Left renal pelvis (tissue), 4 donors: Measurements from ENCODE around the gene AOC1. TPM values are rescaled to one million over a fixed set of nuclear protein-coding genes. Genes with fewer than 3 reads are reported as not detected.

Experiments used
- DNase-seq, 4 donors: peaks; one replicate each; pipeline ENCODE4 v3.0.0-alpha.2; 2013; ENCODE audit warnings: low read depth in 4 of 4, low spot score in 3 of 4
- polyA plus RNA-seq, 4 donors: library from polyadenylated mRNA; unstranded; fragments of 120-200 nt; gene quantifications; one replicate each; pipeline ENCODE4 v1.2.1, GENCODE V29; 2013; ENCODE audit not compliant: insufficient read length in 4 of 4

AOC1 gene
- polyA plus RNA-seq, 4 donors: 1.0 to 121 (median 49.9) TPM

- DNase-seq: no peak
Observed at GRCh38 chr7:150830937-150831336, 21.4 kb upstream of the AOC1 start.

- no peak for DNase-seq
Observed at GRCh38 chr7:150831851-150832250, 20.5 kb upstream of the AOC1 start.

DNA sequence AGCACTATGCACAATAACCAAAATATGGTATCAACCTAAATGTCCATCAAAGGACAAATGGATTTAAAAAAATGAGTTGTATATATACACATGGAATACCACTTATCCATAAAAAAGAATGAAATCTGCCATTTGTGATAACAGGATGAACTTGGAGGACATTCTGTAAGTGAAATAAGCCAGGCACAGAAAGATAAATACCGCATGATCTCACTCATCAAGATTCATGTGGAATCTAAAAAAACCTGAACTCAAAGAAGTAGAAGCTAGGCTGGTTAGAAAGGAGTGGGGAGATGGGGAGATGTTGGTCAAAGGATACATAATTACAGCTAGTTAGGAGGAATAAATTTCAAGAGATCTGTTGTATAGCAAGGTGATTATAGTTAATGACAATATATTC is 17.3 kb upstream of the AOC1 start:
- DNase-seq: no peak

- no peak for DNase-seq
Observed at GRCh38 chr7:150835702-150836280, 16.5 kb upstream of the AOC1 start.

DNA sequence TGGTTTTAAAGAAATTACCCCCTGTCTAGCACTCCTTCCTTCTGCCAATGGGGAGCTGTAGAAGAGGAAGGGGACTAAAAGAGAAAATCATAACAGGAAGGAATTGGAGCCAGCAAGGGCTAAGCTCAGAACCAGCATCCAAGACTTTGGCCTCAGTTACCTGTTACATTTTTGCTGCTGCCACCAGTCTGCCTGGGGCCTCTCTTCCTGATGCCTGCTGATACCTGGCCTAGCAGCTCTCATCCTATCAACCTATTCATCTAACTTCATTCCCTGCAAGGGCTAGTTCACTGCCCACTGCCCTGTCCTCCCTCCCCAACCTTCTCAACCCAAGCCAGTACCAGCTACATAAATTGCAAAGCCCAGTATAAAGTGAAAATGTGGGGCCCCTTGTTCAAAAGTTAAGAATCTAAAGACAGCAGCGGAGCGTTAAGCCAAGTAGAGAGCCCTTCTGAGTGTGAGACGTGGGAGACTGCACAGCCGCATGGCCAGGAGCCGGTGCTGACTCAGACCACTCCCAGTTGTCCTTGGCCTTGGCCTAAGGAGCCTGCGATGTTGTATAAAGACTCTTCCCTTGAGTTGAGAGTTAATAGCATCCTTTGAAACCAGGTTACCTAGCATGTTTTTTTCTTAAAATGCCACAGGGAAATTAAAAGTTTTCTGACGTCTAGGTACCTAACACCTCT is 13.2 kb upstream of the AOC1 start:
- no peak for DNase-seq

DNA sequence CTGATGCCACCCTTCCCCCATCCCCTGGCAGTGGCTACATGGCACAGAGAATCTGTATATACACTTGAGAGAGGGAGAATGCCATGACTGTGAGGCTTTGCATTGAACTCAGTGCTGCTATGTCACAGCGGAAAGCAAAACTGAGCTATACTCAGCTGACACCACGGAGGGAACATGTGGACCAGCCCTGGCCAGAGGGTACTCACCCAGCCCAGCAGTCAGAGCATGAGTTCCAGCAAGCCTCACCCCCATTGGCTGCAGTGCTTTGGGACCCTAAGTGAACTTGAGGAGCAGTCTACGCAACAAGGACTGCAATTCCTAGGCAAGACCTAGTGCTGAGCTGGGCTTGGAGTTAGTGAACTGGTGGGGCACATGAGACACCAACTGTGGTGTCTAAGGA is 10.3 kb upstream of the AOC1 start:
- DNase-seq: no peak

GRCh38 chr7:150842716-150843115 is 9.6 kb upstream of the AOC1 start:
- no peak for DNase-seq

GRCh38 chr7:150845421-150845861 is 6.9 kb upstream of the AOC1 start:
- no peak for DNase-seq

DNA sequence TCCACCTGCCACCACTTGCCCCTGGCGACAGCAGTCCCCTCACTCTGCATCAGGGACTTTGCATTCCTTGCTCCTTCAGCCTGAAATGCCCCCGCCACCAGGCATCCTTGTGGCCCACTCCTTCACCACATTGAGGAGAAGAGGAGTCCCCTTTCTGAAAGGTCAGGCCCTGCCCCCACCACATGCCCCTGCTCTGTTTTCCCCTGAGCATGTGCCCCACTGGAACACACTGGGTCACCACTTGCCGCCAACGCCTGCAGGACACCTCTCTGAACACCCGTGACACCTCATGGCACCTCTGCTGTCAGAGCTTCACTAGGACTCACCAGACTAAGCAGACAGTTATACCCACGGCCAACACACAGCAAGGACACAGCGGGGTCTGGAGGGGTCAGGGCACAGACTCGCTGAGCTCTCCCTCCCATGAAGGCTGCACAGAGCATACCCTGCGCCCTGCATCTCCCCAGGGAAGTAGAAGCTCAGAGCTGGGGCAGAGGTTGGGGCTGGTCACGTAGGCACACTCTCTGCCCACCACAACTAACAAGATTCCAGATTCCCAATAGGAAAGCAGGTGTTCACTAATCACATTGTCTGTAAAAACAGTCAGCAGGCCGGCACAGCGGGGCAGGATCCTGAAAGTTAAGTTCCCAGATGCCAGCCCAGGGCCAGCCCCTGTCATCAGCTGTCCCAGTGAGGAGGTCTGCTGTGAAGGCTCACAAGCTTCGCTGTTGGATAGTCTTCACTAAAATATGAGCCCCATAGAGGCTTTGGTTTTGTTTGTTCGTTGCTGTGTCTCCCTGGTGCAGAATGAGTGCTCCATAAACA is 5.8 kb upstream of the AOC1 start:
- DNase-seq: no peak

GRCh38 chr7:150847536-150847935 is 4.8 kb upstream of the AOC1 start:
- DNase-seq: no peak

- DNase-seq: no peak
Observed at GRCh38 chr7:150848111-150848510, 4.2 kb upstream of the AOC1 start.

- DNase-seq: no peak
Observed at GRCh38 chr7:150848561-150849115, 3.7 kb upstream of the AOC1 start.

- DNase-seq: no peak
Observed at GRCh38 chr7:150849204-150849775, 3.0 kb upstream of the AOC1 start.

DNA sequence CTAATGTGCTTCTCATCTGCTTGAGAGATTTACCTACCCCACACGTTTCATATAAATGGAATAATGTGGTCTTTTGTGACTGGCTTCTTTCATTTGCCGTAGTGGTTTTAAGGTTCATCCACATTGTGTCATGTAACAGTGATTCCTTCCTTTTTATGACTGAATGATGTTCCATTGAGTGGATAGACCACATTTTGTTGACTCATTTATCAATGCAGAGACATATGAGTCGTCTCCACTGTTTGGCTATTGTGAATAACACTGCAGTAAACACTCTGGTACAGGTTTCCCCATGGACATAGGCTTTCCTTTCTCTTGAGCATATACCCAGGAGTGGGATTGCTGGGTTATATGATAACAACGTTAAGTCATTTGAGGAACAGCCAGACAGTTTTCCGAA is 2.0 kb upstream of the AOC1 start:
- DNase-seq: no peak

GRCh38 chr7:150851492-150852370 is 586 bp upstream of the AOC1 start:
- DNase-seq: no peak

DNA sequence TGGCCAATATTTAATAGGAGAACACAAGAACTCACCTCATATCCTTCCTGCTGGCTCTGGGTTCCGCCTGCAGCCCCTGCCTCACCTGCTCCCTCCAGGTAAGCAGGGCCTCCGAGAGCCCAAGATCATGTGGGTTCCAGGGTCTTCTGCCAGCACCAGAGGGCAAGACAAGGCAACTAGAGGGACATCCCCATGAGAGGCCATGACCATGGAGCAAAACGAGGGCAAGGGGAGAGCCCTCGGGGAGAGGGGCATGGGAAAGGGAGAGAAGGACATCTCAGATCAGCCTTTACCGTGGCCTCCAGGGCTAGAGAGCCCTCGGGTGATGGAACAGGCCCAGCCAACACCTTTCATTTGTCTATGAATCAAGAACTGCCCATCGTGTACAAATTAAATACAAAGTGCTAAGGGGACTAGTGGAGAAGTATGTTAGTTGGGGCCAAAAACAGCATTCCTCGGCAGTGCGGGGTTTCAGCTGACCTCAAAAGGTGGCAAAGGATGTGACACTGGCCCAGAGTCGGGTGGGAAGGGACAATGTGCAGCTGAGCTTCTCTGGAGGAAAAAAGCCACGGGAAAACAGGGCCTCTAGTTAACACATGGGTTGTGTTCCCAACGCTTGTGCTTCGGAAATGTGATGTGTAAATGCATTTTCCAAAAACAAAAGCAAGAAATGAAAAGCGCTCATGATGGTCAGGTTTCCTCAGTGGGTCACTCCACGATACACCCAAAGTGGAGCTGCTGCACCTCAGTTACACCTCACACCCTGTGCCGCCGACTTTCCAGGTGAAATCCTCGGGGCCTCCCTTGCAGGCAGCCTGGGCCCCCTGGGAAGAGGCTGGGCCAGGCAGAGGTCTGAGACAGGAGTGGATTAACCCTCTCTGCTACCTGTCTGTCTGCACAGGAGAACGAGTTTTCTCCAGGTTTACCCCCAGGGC is 2.0 kb downstream of the AOC1 start:
- DNase-seq: no peak

DNA sequence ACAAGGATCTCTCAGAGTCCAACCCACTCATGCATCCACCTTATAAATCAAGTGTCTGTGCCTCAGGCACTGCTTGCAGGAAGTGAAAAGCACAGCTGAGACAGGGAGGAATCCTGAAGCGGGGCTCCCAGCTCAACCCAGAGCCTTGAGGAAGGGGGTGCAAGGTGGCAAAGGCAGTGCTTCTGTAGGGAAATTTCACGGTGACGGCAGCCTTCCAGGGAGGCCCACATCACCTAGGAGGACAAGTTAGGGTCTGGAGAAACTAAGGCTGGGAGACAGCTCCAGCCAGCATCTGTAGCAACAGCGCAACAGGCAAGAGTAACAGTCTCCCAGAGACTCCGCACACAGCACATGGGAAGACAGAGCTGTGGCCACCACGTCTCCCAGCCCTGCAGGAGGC is 2.7 kb downstream of the AOC1 start:
- DNase-seq: no peak

DNA sequence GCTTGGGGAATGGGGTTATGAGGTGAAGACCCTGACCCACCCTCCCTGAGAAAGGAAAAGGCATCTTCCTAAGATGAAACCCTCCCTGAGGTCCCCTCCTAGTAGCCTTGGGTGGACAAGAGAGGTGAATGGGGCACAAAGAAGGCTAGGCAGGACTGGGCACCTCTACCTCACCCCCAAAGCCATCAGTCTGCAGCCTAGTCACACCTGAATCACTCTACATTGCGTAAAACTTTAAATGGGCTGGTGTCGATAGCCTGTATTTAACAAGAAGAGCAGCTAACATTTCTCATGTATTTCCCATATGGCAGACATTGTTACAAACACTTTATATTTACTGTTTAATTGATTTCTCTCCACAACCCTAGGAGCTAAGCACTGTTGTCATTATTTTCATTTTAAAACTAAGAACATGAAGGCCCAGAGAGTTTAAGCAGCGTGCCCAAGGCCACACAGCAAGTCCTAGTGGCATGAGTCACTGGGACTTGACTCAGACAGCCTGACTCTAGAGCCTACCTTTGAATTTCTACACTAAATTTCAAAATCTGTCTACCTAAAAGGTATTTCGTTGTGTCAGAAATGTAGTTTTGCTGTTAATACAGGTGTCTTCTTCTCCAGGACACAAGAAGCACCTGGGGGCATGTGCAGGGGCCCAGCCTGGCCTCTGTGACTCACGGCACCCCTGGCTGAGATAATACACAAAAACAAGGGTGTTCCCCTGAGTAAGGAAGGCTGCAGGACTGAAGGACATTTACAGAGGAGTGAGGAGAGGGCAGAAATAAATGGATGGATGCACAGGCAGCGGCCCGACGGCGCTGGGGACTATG is 3.4 kb downstream of the AOC1 start:
- DNase-seq: no peak
